Small intestine (tissue), 7 donors: ENCODE results near the gene DMBT1. TPM values are rescaled to one million over a fixed set of nuclear protein-coding genes. Genes with fewer than 3 reads are reported as not detected.

Source experiments
- DNase-seq, 2 donors: peaks; one replicate each; pipeline versions ENCODE4 v3.0.0 to v3.0.0-alpha.2; 2013
- FAIRE-seq: peaks from 2 replicates; lab custom pipeline; 2012; peaks lifted over from hg19 to GRCh38; lab: Jason Lieb, UNC
- H3K27ac ChIP-seq, 3 donors: one replicate each; pipeline ENCODE4 v1.5.1; 2013; ENCODE audit warnings: low read length in 2 of 3, mild to moderate bottlenecking in 2 of 3, control low read depth in 1 of 3, inconsistent platforms in 1 of 3, low read depth in 1 of 3, moderate library complexity in 1 of 3
- H3K27me3 ChIP-seq, 3 donors: one replicate each; pipeline ENCODE4 v1.6.1; 2013; ENCODE audit warnings: low read length in 3 of 3, inconsistent platforms in 1 of 3; ENCODE audit not compliant: control insufficient read depth in 3 of 3, insufficient read depth in 3 of 3
- H3K36me3 ChIP-seq, 3 donors: one replicate each; pipeline ENCODE4 v1.6.1; 2013; ENCODE audit warnings: low read length in 3 of 3, inconsistent platforms in 1 of 3, low read depth in 1 of 3, mild to moderate bottlenecking in 1 of 3, moderate library complexity in 1 of 3; ENCODE audit not compliant: control insufficient read depth in 3 of 3, insufficient read depth in 2 of 3
- H3K4me1 ChIP-seq, 3 donors: one replicate each; pipeline ENCODE4 v1.6.1; 2013; ENCODE audit warnings: low read length in 2 of 3, inconsistent platforms in 1 of 3, low read depth in 1 of 3, mild to moderate bottlenecking in 1 of 3, moderate library complexity in 1 of 3; ENCODE audit not compliant: control insufficient read depth in 3 of 3, insufficient read depth in 2 of 3
- H3K4me3 ChIP-seq, 3 donors: one replicate each; pipeline ENCODE4 v1.5.1; 2013; ENCODE audit warnings: low read length in 3 of 3, control low read depth in 1 of 3, inconsistent platforms in 1 of 3, low read depth in 1 of 3, mild to moderate bottlenecking in 1 of 3, moderate library complexity in 1 of 3
- H3K9me3 ChIP-seq, 2 donors: one replicate each; pipeline ENCODE4 v1.6.1; 2013; ENCODE audit warnings: low read depth in 1 of 2, low read length in 1 of 2; ENCODE audit not compliant: control insufficient read depth in 2 of 2, insufficient read depth in 1 of 2
- WGBS, 3 donors: extraction: QIAGEN DNeasy Blood & Tissue Kit; methylation state at CpG; one replicate each; pipeline ENCODE4 v1.1.7; 2013; 5-methylcytosine and 5-hydroxymethylcytosine counted together
- polyA plus RNA-seq, 4 donors: library from polyadenylated mRNA; stranded (reverse) in 3 of 4; unstranded in 1 of 4; fragments of 200-250 nt in 3 of 4; fragments of 120-200 nt in 1 of 4; gene quantifications; one replicate each; pipeline versions ENCODE4 v1.2.1 to v1.2.3, GENCODE V29; 2013
- donor health status: healthy with polysubstance abuse.
- donor health status: control.
- donor health status: control.
- donor health status: Bipolar disorder and iron deficiency.
- donor health status: healthy.

Gene DMBT1
- polyA plus RNA-seq, 4 donors: 10.5 to 2,003 (median 65.4) TPM

DNA sequence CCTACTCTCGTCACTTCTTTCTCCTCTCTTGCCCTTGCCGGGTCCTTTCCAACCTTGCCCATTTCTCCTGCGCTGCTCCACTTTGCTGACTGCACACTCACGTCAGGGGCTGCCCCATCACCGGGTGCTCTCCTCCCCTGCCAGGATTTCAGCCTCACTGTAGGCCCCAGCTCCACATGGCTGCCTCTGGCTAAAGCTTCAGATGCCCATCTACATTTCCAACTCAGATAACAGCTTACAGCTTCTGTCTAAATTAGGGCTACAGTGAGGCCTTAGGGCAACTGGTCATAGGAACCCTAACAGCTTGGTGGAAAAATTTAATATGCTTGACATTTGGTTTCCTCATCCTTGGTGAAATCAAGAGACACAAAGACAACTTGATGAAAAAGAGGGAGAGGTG, 113.2 kb downstream of the DMBT1 start:
- 86 to 91% (median 86%) methylated on average over 5 of the region's 5 CpGs for WGBS, 3 donors

DNA sequence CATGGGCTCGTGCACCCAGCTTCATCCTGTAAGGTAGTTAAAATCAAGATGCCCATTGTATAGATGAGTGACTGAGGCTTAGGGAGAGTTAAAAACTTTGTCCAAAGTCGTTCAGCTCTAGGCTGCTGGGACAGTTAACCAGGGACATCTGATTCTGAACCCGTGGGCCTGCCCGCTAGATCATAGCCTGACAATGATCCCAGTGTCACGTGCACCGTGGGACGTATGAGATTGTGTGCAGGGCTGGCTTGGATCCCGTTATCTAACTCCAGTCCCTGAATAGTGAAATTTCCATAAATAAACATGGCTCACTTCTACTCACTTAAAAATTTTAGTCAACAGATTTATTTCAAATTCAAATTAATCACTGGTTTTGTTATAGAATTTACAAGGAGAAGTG, 114.2 kb downstream of the DMBT1 start:
- H3K27ac ChIP-seq: no peak overlapping the region
- H3K36me3 ChIP-seq: no peaks in the 10 kb centered on the region
- no peak overlapping the region for H3K4me3 ChIP-seq
- no peaks in the 10 kb centered on the region for H3K9me3 ChIP-seq
- DNase-seq (no peak), FAIRE-seq (no peak)
- 44 to 59% (median 51%) methylated on average over 8 of the region's 8 CpGs for WGBS, 3 donors
- H3K4me1 ChIP-seq: no peaks in the 10 kb centered on the region
- H3K27me3 ChIP-seq: peaks cover 0 to 4% (median 3%) of the 10 kb centered on the region in 3 donors

More for the DNA sequence above, 113.2 kb downstream of the DMBT1 start:
- Histone ChIP-seq H3K27me3 (peaks cover 0 to 4% (median 3%) of the 10 kb centered on the region in 3 donors), H3K4me3 (no peak overlapping the region), H3K4me1 (no peaks in the 10 kb centered on the region), H3K9me3 (no peaks in the 10 kb centered on the region), H3K27ac (no peak overlapping the region), H3K36me3 (no peaks in the 10 kb centered on the region)
- FAIRE-seq (no peak), DNase-seq (no peak)

DNA sequence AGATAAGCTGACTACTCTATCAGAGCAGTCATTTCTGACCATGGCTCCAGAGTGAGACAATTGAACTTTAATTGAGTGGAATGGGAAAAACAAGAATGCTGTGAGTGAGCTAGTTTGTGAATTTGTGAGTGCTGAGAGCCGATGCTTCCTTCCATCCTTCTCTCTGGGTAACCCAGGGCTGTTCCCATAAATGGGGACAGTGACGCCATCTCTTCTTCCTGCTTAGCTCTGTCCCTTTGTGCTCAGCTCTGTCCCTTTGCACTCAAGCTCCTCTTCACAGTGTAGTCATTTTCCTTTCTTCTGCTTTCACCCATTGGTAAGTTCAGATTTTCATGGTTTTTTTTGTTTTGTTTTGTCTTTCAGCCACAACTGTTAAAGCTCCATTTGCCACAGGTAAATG, 114.7 kb downstream of the DMBT1 start:
- Histone ChIP-seq H3K27ac (no peak overlapping the region), H3K27me3 (peaks cover 0 to 7% (median 3%) of the 10 kb centered on the region in 3 donors), H3K4me1 (no peaks in the 10 kb centered on the region), H3K9me3 (no peaks in the 10 kb centered on the region), H3K4me3 (no peak overlapping the region), H3K36me3 (no peaks in the 10 kb centered on the region)
- DNase-seq (no peak), FAIRE-seq (no peak)
- WGBS, 3 donors: 60 to 94% (median 66%) methylated on average over 2 of the region's 2 CpGs

DNA sequence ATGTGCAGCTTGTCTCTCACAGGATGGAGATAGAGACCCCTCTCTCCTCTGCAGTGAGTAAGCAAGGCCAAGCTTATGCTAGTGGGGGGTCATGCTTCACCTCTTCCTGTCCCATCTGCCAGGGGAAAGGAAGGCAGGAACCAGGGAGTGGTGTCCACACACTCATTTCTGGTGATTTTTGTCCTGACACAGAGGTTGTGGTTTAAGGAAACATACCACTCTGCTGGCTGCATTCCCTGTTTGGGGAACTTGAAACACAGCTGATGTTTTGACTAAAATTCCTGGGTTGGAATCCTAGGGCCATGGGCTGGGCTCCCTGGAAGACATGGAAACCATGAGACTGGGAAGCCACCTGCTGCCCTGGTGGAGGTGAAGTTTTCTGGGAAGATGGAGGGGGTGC, 117.7 kb downstream of the DMBT1 start:
- Histone ChIP-seq H3K36me3 (no peaks in the 10 kb centered on the region), H3K9me3 (no peaks in the 10 kb centered on the region), H3K27ac (no peak overlapping the region), H3K27me3 (peaks cover 0 to 7% (median 3%) of the 10 kb centered on the region in 3 donors), H3K4me1 (no peaks in the 10 kb centered on the region), H3K4me3 (no peak overlapping the region)
- DNase-seq (no peak), FAIRE-seq (no peak)

DNA sequence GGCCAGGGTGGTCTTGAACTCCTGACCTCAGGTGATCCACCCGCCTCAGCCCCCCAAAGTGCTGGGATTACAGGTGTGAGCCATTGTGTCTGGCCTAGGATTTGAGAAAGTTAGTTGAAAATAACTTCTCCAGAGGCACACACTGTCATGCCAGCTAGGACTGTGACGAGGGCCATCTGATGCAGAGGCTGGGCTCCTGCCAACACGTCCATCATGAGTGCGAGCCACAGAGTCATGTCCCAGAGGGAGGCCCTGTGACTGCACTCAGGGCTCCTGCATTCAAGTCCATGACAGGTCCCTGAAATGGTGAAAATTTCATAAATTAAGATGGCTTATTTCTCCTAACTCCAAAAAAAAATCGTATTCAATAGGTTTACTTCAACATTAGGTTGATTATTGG, 122.0 kb downstream of the DMBT1 start:
- peaks cover 0 to 9% (median 2%) of the 10 kb centered on the region in 3 donors for H3K27me3 ChIP-seq
- H3K4me1 ChIP-seq: no peaks in the 10 kb centered on the region
- no peaks in the 10 kb centered on the region for H3K9me3 ChIP-seq
- DNase-seq: no peak
- no peak overlapping the region for H3K27ac ChIP-seq
- 61 to 79% (median 77%) methylated on average over 5 of the region's 5 CpGs for WGBS, 3 donors
- no peaks in the 10 kb centered on the region for H3K36me3 ChIP-seq
- no peak for FAIRE-seq
- no peak overlapping the region for H3K4me3 ChIP-seq

DNA sequence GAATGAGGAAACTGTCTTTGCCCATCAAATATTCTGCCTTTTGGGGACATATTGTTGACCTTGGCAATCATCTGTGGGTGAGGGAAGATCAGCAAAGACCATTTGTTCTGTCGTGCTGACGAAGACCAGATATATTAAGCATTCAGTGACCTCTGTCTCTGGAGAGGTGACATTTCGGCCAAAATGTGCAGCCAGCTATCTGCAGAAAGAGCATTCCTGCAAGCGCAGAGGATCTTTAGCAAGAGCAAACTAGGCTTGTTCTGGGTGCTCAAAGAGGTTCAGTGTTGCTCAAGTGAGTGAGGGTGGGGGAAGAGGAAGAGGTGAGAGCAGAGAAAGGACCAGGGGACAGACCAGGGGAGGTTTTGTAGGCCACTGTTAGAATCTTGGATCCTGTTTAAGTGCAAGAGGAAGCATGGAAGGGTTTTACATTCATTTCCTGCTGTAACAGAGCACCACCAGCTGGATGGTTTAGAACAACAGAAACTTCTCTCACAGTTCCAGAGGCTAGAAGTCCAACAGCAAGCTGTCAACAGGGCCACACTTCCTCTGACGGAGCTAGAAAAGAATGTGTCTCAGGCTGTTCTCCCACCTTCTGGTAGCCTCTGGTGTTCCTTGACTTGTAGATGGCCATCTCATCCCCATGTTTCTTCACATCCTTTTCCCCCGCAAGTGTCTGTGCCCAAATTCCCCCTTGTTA, 127.9 kb downstream of the DMBT1 start:
- no peak for FAIRE-seq
- 62 to 75% (median 71%) methylated on average over 6 of the region's 6 CpGs for WGBS, 3 donors
- Histone ChIP-seq H3K4me1 (no peaks in the 10 kb centered on the region), H3K9me3 (no peaks in the 10 kb centered on the region), H3K4me3 (no peak overlapping the region), H3K27ac (peak overlapping the region in 1 of 3 donors; percentile 70), H3K27me3 (peaks cover 0 to 5% (median 0%) of the 10 kb centered on the region in 3 donors), H3K36me3 (no peaks in the 10 kb centered on the region)
- DNase-seq: peak; percentile 31 to 50

DNA sequence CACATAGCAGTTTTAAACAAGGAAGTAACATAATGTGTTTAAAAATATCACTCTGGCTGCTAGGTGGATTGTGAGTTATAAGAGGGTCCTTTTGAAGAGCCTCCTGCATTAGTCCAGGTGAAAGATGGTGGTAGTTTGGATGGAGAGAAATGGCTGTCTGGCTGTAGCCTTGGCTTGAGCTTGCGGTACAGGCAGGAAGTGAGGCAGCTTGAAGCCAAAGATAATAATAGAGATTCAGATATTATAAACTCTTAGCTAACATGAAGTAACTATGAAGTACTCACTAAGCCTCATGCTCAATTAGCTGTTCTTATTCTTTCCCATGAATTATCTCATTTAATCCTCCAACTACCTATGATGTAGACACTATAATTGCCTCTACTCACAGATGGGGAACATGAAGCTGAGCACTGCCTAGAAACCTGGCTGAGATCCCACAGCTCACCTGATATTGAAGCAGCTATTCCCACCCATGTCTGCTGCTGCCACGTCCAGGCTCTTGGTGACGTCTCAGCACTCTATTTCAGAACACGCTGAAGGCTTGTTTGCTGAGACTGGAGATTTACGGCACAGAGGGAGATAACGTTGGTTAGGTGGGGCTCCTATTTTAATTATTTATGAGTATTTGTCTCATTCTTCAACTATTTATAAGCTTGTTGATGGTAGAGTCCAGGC, 128.7 kb downstream of the DMBT1 start:
- FAIRE-seq (no peak), DNase-seq (peak; percentile 38 to 76)
- Histone ChIP-seq H3K4me3 (no peak overlapping the region), H3K27me3 (peaks cover 0 to under 1% (median 0%) of the 10 kb centered on the region in 3 donors), H3K27ac (peak overlapping the region in 1 of 3 donors; percentile 70), H3K36me3 (no peaks in the 10 kb centered on the region), H3K4me1 (no peaks in the 10 kb centered on the region), H3K9me3 (no peaks in the 10 kb centered on the region)
- WGBS, 3 donors: 28 to 53% (median 43%) methylated on average over 6 of the region's 6 CpGs

DNA sequence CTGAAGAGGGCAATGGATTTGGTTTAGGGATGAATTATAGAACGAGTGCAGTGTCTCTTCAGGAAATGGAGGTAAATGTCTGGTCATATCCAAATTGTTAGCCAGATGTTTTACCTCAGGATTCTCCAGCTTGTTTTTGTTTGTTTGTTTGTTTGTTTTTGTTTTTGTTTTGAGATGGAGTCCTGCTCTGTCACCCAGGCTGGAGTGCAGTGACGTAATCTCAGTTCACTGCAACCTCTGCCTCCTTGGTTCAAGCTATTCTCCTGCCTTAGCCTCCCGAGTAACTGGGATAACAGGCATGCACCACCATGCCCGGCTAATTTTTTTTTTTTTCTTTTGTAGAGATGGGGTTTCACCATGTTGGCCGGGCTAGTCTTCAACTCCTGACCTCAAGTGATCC, 132.2 kb downstream of the DMBT1 start:
- no peaks in the 10 kb centered on the region for H3K36me3 ChIP-seq
- H3K27ac ChIP-seq: no peak overlapping the region
- 77 to 84% (median 84%) methylated on average over 5 of the region's 5 CpGs for WGBS, 3 donors
- no peak overlapping the region for H3K4me3 ChIP-seq
- H3K27me3 ChIP-seq: no peaks in the 10 kb centered on the region
- FAIRE-seq (no peak), DNase-seq (no peak)
- no peaks in the 10 kb centered on the region for H3K9me3 ChIP-seq
- H3K4me1 ChIP-seq: no peaks in the 10 kb centered on the region
